ENCODE results near the gene KDM6A.

The KDM6A gene

DNA sequence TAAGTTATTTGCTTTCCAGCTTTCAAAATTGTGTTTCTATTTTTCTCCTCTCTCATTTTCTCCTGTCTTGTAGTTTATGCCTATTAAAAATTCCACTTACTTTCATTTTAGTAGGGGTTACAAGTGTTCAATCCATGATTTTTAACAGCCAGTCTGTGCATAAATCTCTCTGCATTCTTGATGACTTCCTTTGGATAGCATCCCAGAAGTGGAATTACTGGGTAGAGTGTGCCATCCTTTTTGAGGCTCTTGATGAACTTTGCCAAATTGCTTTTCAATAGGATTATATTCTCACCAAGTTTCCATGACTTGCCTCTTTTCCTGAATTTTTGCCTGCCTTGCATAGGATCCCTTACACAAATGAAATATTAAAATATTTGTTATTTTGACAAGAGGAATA lies 269.2 kb downstream of the KDM6A start:
- H3K4me3 ChIP-seq (ENCODE audit: low read depth in 1 of 5, low read length in 5 of 5) = no peak overlapping the region
- H3K27ac ChIP-seq (ENCODE audit: low read depth, low read length) = no peak overlapping the region
- H3K4me1 ChIP-seq (ENCODE audit: control insufficient read depth in 5 of 5, insufficient read depth in 5 of 5, low read length in 5 of 5) = no peaks in the 10 kb centered on the region
- H3K9me3 ChIP-seq (ENCODE audit: control insufficient read depth in 5 of 5, low read length in 5 of 5) = no peaks in the 10 kb centered on the region
- no peaks in the 10 kb centered on the region for H3K36me3 ChIP-seq (ENCODE audit: control insufficient read depth in 5 of 5, insufficient read depth in 5 of 5, low read length in 5 of 5)
- H3K9ac ChIP-seq (ENCODE audit: low read length in 5 of 5) = no peak overlapping the region
- H3K27me3 ChIP-seq (ENCODE audit: control insufficient read depth in 5 of 5, insufficient read depth in 4 of 5, low read length in 5 of 5) = peaks cover 0 to 4% (median 3%) of the 10 kb centered on the region in 5 donors

DNA sequence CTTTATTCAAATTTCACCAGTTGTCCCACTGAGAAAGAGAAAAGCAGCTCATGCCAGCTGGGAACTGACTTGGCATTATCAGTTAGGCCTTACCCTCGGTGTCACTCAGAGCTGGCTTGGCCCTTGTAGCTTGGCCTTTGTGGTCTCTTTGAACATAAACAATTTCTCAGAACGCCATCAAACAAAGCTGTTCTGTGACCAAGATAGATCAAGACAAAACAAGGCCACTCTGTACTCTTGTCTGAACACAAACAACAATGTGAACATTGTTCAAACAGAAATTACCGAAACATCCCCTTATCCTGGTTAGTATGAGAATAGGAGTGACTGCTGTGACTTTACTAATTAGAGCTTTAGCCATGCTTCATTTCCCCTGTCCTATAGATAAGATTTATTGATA lies 270.5 kb downstream of the KDM6A start:
- no peaks in the 10 kb centered on the region for H3K9me3 ChIP-seq (ENCODE audit: control insufficient read depth in 5 of 5, low read length in 5 of 5)
- H3K9ac ChIP-seq (ENCODE audit: low read length in 5 of 5) = no peak overlapping the region
- no peaks in the 10 kb centered on the region for H3K36me3 ChIP-seq (ENCODE audit: control insufficient read depth in 5 of 5, insufficient read depth in 5 of 5, low read length in 5 of 5)
- peaks cover 0 to 4% (median 3%) of the 10 kb centered on the region in 5 donors for H3K27me3 ChIP-seq (ENCODE audit: control insufficient read depth in 5 of 5, insufficient read depth in 4 of 5, low read length in 5 of 5)
- no peak overlapping the region for H3K27ac ChIP-seq (ENCODE audit: low read depth, low read length)
- no peaks in the 10 kb centered on the region for H3K4me1 ChIP-seq (ENCODE audit: control insufficient read depth in 5 of 5, insufficient read depth in 5 of 5, low read length in 5 of 5)
- no peak overlapping the region for H3K4me3 ChIP-seq (ENCODE audit: low read depth in 1 of 5, low read length in 5 of 5)

GRCh38 chrX:45145492-45146215 lies 272.7 kb downstream of the KDM6A start:
- no peak overlapping the region for H3K4me3 ChIP-seq (ENCODE audit: low read depth in 1 of 5, low read length in 5 of 5)
- no peaks in the 10 kb centered on the region for H3K9me3 ChIP-seq (ENCODE audit: control insufficient read depth in 5 of 5, low read length in 5 of 5)
- H3K36me3 ChIP-seq (ENCODE audit: control insufficient read depth in 5 of 5, insufficient read depth in 5 of 5, low read length in 5 of 5) = peaks cover 0 to 13% (median 0%) of the 10 kb centered on the region in 5 donors
- no peaks in the 10 kb centered on the region for H3K4me1 ChIP-seq (ENCODE audit: control insufficient read depth in 5 of 5, insufficient read depth in 5 of 5, low read length in 5 of 5)
- no peak overlapping the region for H3K9ac ChIP-seq (ENCODE audit: low read length in 5 of 5)
- peaks cover 3 to 8% (median 4%) of the 10 kb centered on the region in 5 donors for H3K27me3 ChIP-seq (ENCODE audit: control insufficient read depth in 5 of 5, insufficient read depth in 4 of 5, low read length in 5 of 5)
- H3K27ac ChIP-seq (ENCODE audit: low read depth, low read length) = no peak overlapping the region

DNA sequence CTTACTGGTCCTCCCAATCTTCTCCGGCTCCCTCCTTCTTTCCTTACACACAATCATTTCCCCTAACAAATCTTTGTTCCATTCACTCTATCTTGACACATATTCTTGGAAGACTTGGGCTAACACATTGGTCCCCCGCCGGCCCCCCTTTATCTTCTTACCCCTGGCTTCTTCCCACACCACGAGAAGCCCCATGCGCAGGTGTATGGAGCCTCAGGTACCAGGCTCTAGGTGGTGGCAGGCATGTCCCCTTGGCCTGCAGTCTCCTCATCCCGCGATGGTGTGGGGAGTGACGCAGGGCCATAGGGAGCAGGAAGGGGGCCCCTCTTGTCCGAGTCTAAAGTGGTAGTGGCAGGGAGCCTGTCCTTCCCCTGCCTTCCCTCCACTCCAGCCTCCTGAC lies 277.8 kb downstream of the KDM6A start:
- no peak overlapping the region for H3K27ac ChIP-seq (ENCODE audit: low read depth, low read length)
- H3K4me1 ChIP-seq (ENCODE audit: control insufficient read depth in 5 of 5, insufficient read depth in 5 of 5, low read length in 5 of 5) = peaks cover 0 to 5% (median 3%) of the 10 kb centered on the region in 5 donors
- H3K4me3 ChIP-seq (ENCODE audit: low read depth in 1 of 5, low read length in 5 of 5) = no peak overlapping the region
- H3K36me3 ChIP-seq (ENCODE audit: control insufficient read depth in 5 of 5, insufficient read depth in 5 of 5, low read length in 5 of 5) = peaks cover 0 to 24% (median 9%) of the 10 kb centered on the region in 5 donors
- H3K27me3 ChIP-seq (ENCODE audit: control insufficient read depth in 5 of 5, insufficient read depth in 4 of 5, low read length in 5 of 5) = peaks cover 0 to 14% (median 0%) of the 10 kb centered on the region in 5 donors
- no peak overlapping the region for H3K9ac ChIP-seq (ENCODE audit: low read length in 5 of 5)
- H3K9me3 ChIP-seq (ENCODE audit: control insufficient read depth in 5 of 5, low read length in 5 of 5) = no peaks in the 10 kb centered on the region

- Histone ChIP-seq H3K4me3 (ENCODE audit: low read depth in 1 of 5, low read length in 5 of 5) (no peak overlapping the region), H3K9me3 (ENCODE audit: control insufficient read depth in 5 of 5, low read length in 5 of 5) (no peaks in the 10 kb centered on the region), H3K36me3 (ENCODE audit: control insufficient read depth in 5 of 5, insufficient read depth in 5 of 5, low read length in 5 of 5) (peaks cover 0 to 26% (median 9%) of the 10 kb centered on the region in 5 donors), H3K27me3 (ENCODE audit: control insufficient read depth in 5 of 5, insufficient read depth in 4 of 5, low read length in 5 of 5) (peaks cover 0 to 8% (median 0%) of the 10 kb centered on the region in 5 donors), H3K9ac (ENCODE audit: low read length in 5 of 5) (no peak overlapping the region), H3K27ac (ENCODE audit: low read depth, low read length) (no peak overlapping the region), H3K4me1 (ENCODE audit: control insufficient read depth in 5 of 5, insufficient read depth in 5 of 5, low read length in 5 of 5) (peaks cover 0 to 5% (median 3%) of the 10 kb centered on the region in 5 donors)
Observed at GRCh38 chrX:45154033-45154360, 281.0 kb downstream of the KDM6A start.

GRCh38 chrX:45154462-45154861 lies 281.5 kb downstream of the KDM6A start:
- Histone ChIP-seq H3K27ac (ENCODE audit: low read depth, low read length) (no peak overlapping the region), H3K4me1 (ENCODE audit: control insufficient read depth in 5 of 5, insufficient read depth in 5 of 5, low read length in 5 of 5) (peaks cover 0 to 5% (median 3%) of the 10 kb centered on the region in 5 donors), H3K9ac (ENCODE audit: low read length in 5 of 5) (no peak overlapping the region)

GRCh38 chrX:45157647-45158046 lies 284.7 kb downstream of the KDM6A start:
- Histone ChIP-seq H3K9me3 (ENCODE audit: control insufficient read depth in 5 of 5, low read length in 5 of 5) (peaks cover 0 to 12% (median 9%) of the 10 kb centered on the region in 5 donors), H3K9ac (ENCODE audit: low read length in 5 of 5) (no peak overlapping the region), H3K36me3 (ENCODE audit: control insufficient read depth in 5 of 5, insufficient read depth in 5 of 5, low read length in 5 of 5) (peaks cover 0 to 10% (median 0%) of the 10 kb centered on the region in 5 donors), H3K4me3 (ENCODE audit: low read depth in 1 of 5, low read length in 5 of 5) (no peak overlapping the region), H3K27me3 (ENCODE audit: control insufficient read depth in 5 of 5, insufficient read depth in 4 of 5, low read length in 5 of 5) (peaks cover 0 to 7% (median 0%) of the 10 kb centered on the region in 5 donors), H3K4me1 (ENCODE audit: control insufficient read depth in 5 of 5, insufficient read depth in 5 of 5, low read length in 5 of 5) (peaks cover 0 to 5% (median 3%) of the 10 kb centered on the region in 5 donors), H3K27ac (ENCODE audit: low read depth, low read length) (no peak overlapping the region)

More at GRCh38 chrX:45154462-45154861, 281.5 kb downstream of the KDM6A start:
- Histone ChIP-seq H3K9me3 (ENCODE audit: control insufficient read depth in 5 of 5, low read length in 5 of 5) (no peaks in the 10 kb centered on the region), H3K36me3 (ENCODE audit: control insufficient read depth in 5 of 5, insufficient read depth in 5 of 5, low read length in 5 of 5) (peaks cover 0 to 25% (median 9%) of the 10 kb centered on the region in 5 donors), H3K4me3 (ENCODE audit: low read depth in 1 of 5, low read length in 5 of 5) (no peak overlapping the region), H3K27me3 (ENCODE audit: control insufficient read depth in 5 of 5, insufficient read depth in 4 of 5, low read length in 5 of 5) (peaks cover 0 to 6% (median 0%) of the 10 kb centered on the region in 5 donors)

Data from subcutaneous abdominal adipose tissue (tissue), 5 donors.